Endothelial cell of umbilical vein (primary cell): ENCODE data around the gene FBXO38.

Experiments used
- EZH2 ChIP-seq: IDR thresholded peaks from 2 replicates; pipeline ENCODE4 v1.6.1; 2012; ENCODE audit warnings: borderline replicate concordance, low read depth, mild to moderate bottlenecking, moderate library complexity, low read length, inconsistent platforms; ENCODE audit not compliant: severe bottlenecking
- POLR2A ChIP-seq: IDR thresholded peaks from 2 replicates; pipeline ENCODE4 v1.6.1; 2012; ENCODE audit warnings: low read depth, mild to moderate bottlenecking, control low read depth, low read length
- TF ChIP-seq, protein P1 (sequence below), 2 donors: IDR thresholded peaks; 1 replicate in 1 of 2; 2 replicates in 1 of 2; pipeline ENCODE4 v1.5.1; 2011; ENCODE audit warnings: low read length in 2 of 2, mild to moderate bottlenecking in 2 of 2, moderate library complexity in 2 of 2, control low read depth in 1 of 2, inconsistent platforms in 1 of 2, low read depth in 1 of 2; ENCODE audit not compliant: insufficient read depth in 1 of 2; ENCODE audit errors: extremely low read depth in 1 of 2

- TF ChIP-seq EZH2 (no peak), POLR2A (no peak)
- TF ChIP-seq, protein P1, sequence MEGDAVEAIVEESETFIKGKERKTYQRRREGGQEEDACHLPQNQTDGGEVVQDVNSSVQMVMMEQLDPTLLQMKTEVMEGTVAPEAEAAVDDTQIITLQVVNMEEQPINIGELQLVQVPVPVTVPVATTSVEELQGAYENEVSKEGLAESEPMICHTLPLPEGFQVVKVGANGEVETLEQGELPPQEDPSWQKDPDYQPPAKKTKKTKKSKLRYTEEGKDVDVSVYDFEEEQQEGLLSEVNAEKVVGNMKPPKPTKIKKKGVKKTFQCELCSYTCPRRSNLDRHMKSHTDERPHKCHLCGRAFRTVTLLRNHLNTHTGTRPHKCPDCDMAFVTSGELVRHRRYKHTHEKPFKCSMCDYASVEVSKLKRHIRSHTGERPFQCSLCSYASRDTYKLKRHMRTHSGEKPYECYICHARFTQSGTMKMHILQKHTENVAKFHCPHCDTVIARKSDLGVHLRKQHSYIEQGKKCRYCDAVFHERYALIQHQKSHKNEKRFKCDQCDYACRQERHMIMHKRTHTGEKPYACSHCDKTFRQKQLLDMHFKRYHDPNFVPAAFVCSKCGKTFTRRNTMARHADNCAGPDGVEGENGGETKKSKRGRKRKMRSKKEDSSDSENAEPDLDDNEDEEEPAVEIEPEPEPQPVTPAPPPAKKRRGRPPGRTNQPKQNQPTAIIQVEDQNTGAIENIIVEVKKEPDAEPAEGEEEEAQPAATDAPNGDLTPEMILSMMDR (IDR thresholded peaks at IDR 0.05; ENCODE audit: extremely low read depth in 1 of 2, insufficient read depth in 1 of 2, low read depth in 1 of 2, low read length in 2 of 2): no peak
Measured at GRCh38 chr5:148388696-148389095, 4.9 kb downstream of the FBXO38 start.
